H9 (cell line): ENCODE results near the gene INPP5F. TPM values are rescaled to one million over a fixed set of nuclear protein-coding genes. Genes with fewer than 3 reads are reported as not detected.

Experiments used
- DNase-seq: peaks from one replicate; pipeline ENCODE4 v3.0.0-alpha.2; 2017
- H2AFZ ChIP-seq: one replicate; pipeline ENCODE4 v1.6.1; 2013; ENCODE audit warnings: mild to moderate bottlenecking, low read length, control low read depth, moderate library complexity
- H2AK5ac ChIP-seq: 2 replicates; pipeline ENCODE4 v1.6.1; 2013; ENCODE audit warnings: low read length, control low read depth, mixed read lengths; ENCODE audit not compliant: insufficient read length
- H2BK120ac ChIP-seq: one replicate; pipeline ENCODE4 v1.6.1; 2013; ENCODE audit warnings: low read depth, mild to moderate bottlenecking, low read length, control low read depth, inconsistent platforms; ENCODE audit not compliant: poor library complexity, severe bottlenecking
- H2BK12ac ChIP-seq: 2 replicates; pipeline ENCODE4 v1.6.1; 2013; ENCODE audit warnings: low read length, control low read depth, mixed read lengths, low read depth; ENCODE audit not compliant: insufficient read length
- H2BK15ac ChIP-seq: 2 replicates; pipeline ENCODE4 v1.6.1; 2013; ENCODE audit warnings: low read depth, low read length, control low read depth
- H2BK20ac ChIP-seq: one replicate; pipeline ENCODE4 v1.6.1; 2013; ENCODE audit warnings: low read depth, mild to moderate bottlenecking, low read length, control low read depth, inconsistent platforms; ENCODE audit not compliant: poor library complexity, severe bottlenecking
- H2BK5ac ChIP-seq: 2 replicates; pipeline ENCODE4 v1.6.1; 2013; ENCODE audit warnings: low read length, control low read depth, mixed read lengths; ENCODE audit not compliant: insufficient read length
- H3K14ac ChIP-seq: 2 replicates; pipeline ENCODE4 v1.6.1; 2013; ENCODE audit warnings: low read length, control low read depth; ENCODE audit not compliant: insufficient read depth
- H3K18ac ChIP-seq: 2 replicates; pipeline ENCODE4 v1.6.1; 2013; ENCODE audit warnings: low read depth, mild to moderate bottlenecking, mixed read lengths, low read length, control low read depth; ENCODE audit not compliant: insufficient read length
- H3K23ac ChIP-seq: 2 replicates; pipeline ENCODE4 v1.6.1; 2013; ENCODE audit warnings: low read length, control low read depth, mixed read lengths, low read depth; ENCODE audit not compliant: insufficient read length
- H3K23me2 ChIP-seq: 2 replicates; pipeline ENCODE4 v1.6.1; 2013; ENCODE audit warnings: low read depth, mild to moderate bottlenecking, mixed read lengths, low read length, control low read depth; ENCODE audit not compliant: insufficient read length, poor library complexity, severe bottlenecking
- H3K27ac ChIP-seq: 2 replicates; pipeline ENCODE4 v1.5.1; 2013; ENCODE audit warnings: low read length, control low read depth, mixed read lengths, low read depth; ENCODE audit not compliant: insufficient read length
- H3K27me3 ChIP-seq: 2 replicates; pipeline ENCODE4 v1.6.1; 2013; ENCODE audit warnings: low read length, control low read depth, inconsistent platforms; ENCODE audit not compliant: insufficient read depth
- H3K4ac ChIP-seq: 2 replicates; pipeline ENCODE4 v1.6.1; 2013; ENCODE audit warnings: low read depth, mild to moderate bottlenecking, control low read depth, inconsistent platforms, low read length, moderate library complexity
- H3K4me1 ChIP-seq: 2 replicates; pipeline ENCODE4 v1.6.1; 2013; ENCODE audit warnings: low read length, control low read depth, inconsistent platforms; ENCODE audit not compliant: insufficient read depth
- H3K4me2 ChIP-seq: 2 replicates; pipeline ENCODE4 v1.6.1; 2013; ENCODE audit warnings: low read length, control low read depth, mixed read lengths; ENCODE audit not compliant: insufficient read length, insufficient read depth
- H3K56ac ChIP-seq: 2 replicates; pipeline ENCODE4 v1.6.1; 2013; ENCODE audit warnings: low read depth, mild to moderate bottlenecking, mixed read lengths, low read length, control low read depth; ENCODE audit not compliant: insufficient read length
- H3K79me1 ChIP-seq: 2 replicates; pipeline ENCODE4 v1.6.1; 2013; ENCODE audit warnings: low read depth, mild to moderate bottlenecking, moderate library complexity, low read length, control low read depth, inconsistent platforms; ENCODE audit not compliant: insufficient read depth, poor library complexity, severe bottlenecking
- H3K79me2 ChIP-seq: 2 replicates; pipeline ENCODE4 v1.6.1; 2013; ENCODE audit warnings: low read length, control low read depth, inconsistent platforms; ENCODE audit not compliant: insufficient read depth
- H3K9ac ChIP-seq: 2 replicates; pipeline ENCODE4 v1.6.1; 2013; ENCODE audit warnings: low read length, control low read depth, mixed read lengths; ENCODE audit not compliant: insufficient read length; ENCODE audit errors: extremely low read depth
- H3K9me3 ChIP-seq: one replicate; pipeline ENCODE4 v1.6.1; 2013; ENCODE audit warnings: low read depth, low read length, inconsistent platforms; ENCODE audit not compliant: control insufficient read depth
- H3T11ph ChIP-seq: one replicate; pipeline ENCODE4 v1.6.1; 2013; ENCODE audit warnings: mild to moderate bottlenecking, low read length, control low read depth, inconsistent platforms
- H4K20me1 ChIP-seq: one replicate; pipeline ENCODE4 v1.6.1; 2013; ENCODE audit not compliant: control insufficient read depth, insufficient read length, insufficient read depth
- H4K5ac ChIP-seq: 2 replicates; pipeline ENCODE4 v1.6.1; 2013; ENCODE audit warnings: low read depth, mild to moderate bottlenecking, mixed read lengths, low read length, control low read depth; ENCODE audit not compliant: insufficient read length
- H4K8ac ChIP-seq: replicated peaks from 2 replicates; pipeline ENCODE4 v1.6.1; 2013; ENCODE audit warnings: low read length, control low read depth, mixed read lengths, low read depth; ENCODE audit not compliant: insufficient read length
- H4K91ac ChIP-seq: 2 replicates; pipeline ENCODE4 v1.6.1; 2013; ENCODE audit warnings: low read depth, mild to moderate bottlenecking, moderate library complexity, mixed read lengths, low read length, control low read depth; ENCODE audit not compliant: insufficient read length
- H3K27ac Mint-ChIP-seq, 3 experiments: 2 replicates in 2 of 3; 3 replicates in 1 of 3; pipeline ENCODE4 v1.8.0; 2020 to 2021; ENCODE audit warnings: mixed read lengths in 3 of 3, mild to moderate bottlenecking in 1 of 3, moderate library complexity in 1 of 3
- H3K27me3 Mint-ChIP-seq: 2 replicates; pipeline ENCODE4 v1.8.0; 2021; ENCODE audit warnings: low read depth, mild to moderate bottlenecking, moderate library complexity, mixed read lengths
- H3K36me3 Mint-ChIP-seq, 3 experiments: 2 replicates in 2 of 3; 3 replicates in 1 of 3; pipeline ENCODE4 v1.8.0; 2020 to 2021; ENCODE audit warnings: low read depth in 3 of 3, mixed read lengths in 3 of 3; ENCODE audit not compliant: insufficient read depth in 1 of 3
- H3K4me1 Mint-ChIP-seq, 2 experiments: 2 replicates each; pipeline ENCODE4 v1.8.0; 2020; ENCODE audit warnings: mixed read lengths in 2 of 2
- H3K4me3 Mint-ChIP-seq, 2 experiments: 2 replicates in 1 of 2; 3 replicates in 1 of 2; pipeline ENCODE4 v1.8.0; 2020 to 2021; ENCODE audit warnings: mild to moderate bottlenecking in 2 of 2, mixed read lengths in 2 of 2, moderate library complexity in 1 of 2
- H3K9me3 Mint-ChIP-seq, 2 experiments: 2 replicates in 1 of 2; 3 replicates in 1 of 2; pipeline ENCODE4 v1.8.0; 2020; ENCODE audit warnings: mild to moderate bottlenecking in 2 of 2, mixed read lengths in 2 of 2, moderate library complexity in 1 of 2
- CTCF ChIP-seq: fragments of 200-600 bp; sonication (generic); conservative IDR thresholded peaks from 3 replicates; pipeline ENCODE4 v1.8.0; 2021; ENCODE audit warnings: antibody characterized with exemption, mild to moderate bottlenecking
- WGBS: extraction: QIAGEN DNeasy Blood & Tissue Kit; methylation state at CpG from one replicate; pipeline ENCODE4 v1.1.7; 2013; ENCODE audit warnings: missing lambda C conversion rate, low lambda C conversion rate, mixed read lengths; ENCODE audit not compliant: insufficient read length; ENCODE audit errors: extremely low coverage; 5-methylcytosine and 5-hydroxymethylcytosine counted together
- total RNA-seq: library from RNA; stranded (reverse); gene quantifications from 2 replicates; pipeline ENCODE4 v1.2.1, GENCODE V29; 2021

Gene INPP5F
- total RNA-seq, 1 experiment from 2014 or later = 108 TPM

GRCh38 chr10:119688033-119688508 is 37.8 kb upstream of the INPP5F start:
- Histone ChIP-seq H2AK5ac (no peak overlapping the region), H3K56ac (no peak overlapping the region), H3K4me1 (peaks cover 9% of the 10 kb centered on the region; the same call in 1 of the 2 replicates), H2BK120ac (peak overlapping the region; percentile 83), H3K14ac (peak overlapping the region; percentile 83; the same call in 1 of the 2 replicates), H3K9ac (no peak overlapping the region), H2AFZ (no peak overlapping the region), H4K8ac (no peak overlapping the region), H3T11ph (peak overlapping the region; percentile 76), H3K4me2 (peak overlapping the region; percentile 79), H3K23me2 (no peaks in the 10 kb centered on the region), H4K91ac (no peak overlapping the region), H2BK20ac (peak overlapping the region; percentile 12), H2BK5ac (no peak overlapping the region), H3K9me3 (no peaks in the 10 kb centered on the region), H3K79me2 (no peaks in the 10 kb centered on the region), H3K79me1 (no peaks in the 10 kb centered on the region), H2BK15ac (no peak overlapping the region), H3K4ac (no peak overlapping the region; the same call in 1 of the 2 replicates), H4K5ac (no peak overlapping the region), H3K27me3 (no peaks in the 10 kb centered on the region), H3K27ac (peak overlapping the region; percentile 95), H4K20me1 (no peaks in the 10 kb centered on the region), H2BK12ac (no peak overlapping the region), H3K23ac (no peak overlapping the region), H3K18ac (peak overlapping the region; percentile 84)
- WGBS = no CpG with 5 or more reads among the region's 4 CpGs
- peak; percentile 43; the same call in 2 of the 3 replicates for TF ChIP-seq CTCF
- Mint-ChIP-seq H3K4me1 (peaks cover 27% of the 10 kb centered on the region in 2 experiments), H3K9me3 (no peaks in the 10 kb centered on the region), H3K27me3 (no peaks in the 10 kb centered on the region), H3K4me3 (peak overlapping the region; percentile 76 to 85), H3K36me3 (no peaks in the 10 kb centered on the region; a peak in 1 of 7 replicates), H3K27ac (peak overlapping the region; percentile 97 to 98 (median 98))
- DNase-seq = peak; percentile 51
